HepG2 (cell line): ENCODE results near the gene VGLL1. TPM values are rescaled to one million over a fixed set of nuclear protein-coding genes. Genes with fewer than 3 reads are reported as not detected.

Source experiments
- ATAC-seq: fragments of 200-7000 bp; cut with Tn5 transposase; 3 replicates; pipeline ENCODE4 v1.9.1; 2020; ENCODE audit warnings: mild to moderate bottlenecking, moderate library complexity
- BruUV-seq: library from RNA; stranded (reverse); fragments of 400-500 nt; replicated peaks from 2 replicates; lab custom pipeline; 2021; lab: Mats Ljungman, UMichigan
- CTCF ChIA-PET: fragments of 300-600 bp; formaldehyde crosslinking; extraction: SDS; loops from one replicate; lab custom pipeline; 2021; ENCODE audit warnings: low total read pairs, inconsistent platforms, low intra/inter-chr PET ratio; lab: Yijun Ruan, JAX
- POLR2A ChIA-PET: fragments of 350-600 bp; sonication (Branson Sonifier 250); formaldehyde crosslinking; loops from one replicate; lab custom pipeline; 2020; ENCODE audit warnings: antibody characterized with exemption, inconsistent platforms; lab: Yijun Ruan, JAX
- DNase-seq: peaks from one replicate; pipeline ENCODE4 v3.0.0-alpha.2; 2015; ENCODE audit warnings: low spot score
- FAIRE-seq: peaks from 3 replicates; lab custom pipeline; 2011; peaks lifted over from hg19 to GRCh38; lab: Jason Lieb, UNC
- H2AFZ ChIP-seq: one replicate; pipeline ENCODE4 v1.6.1; 2011; ENCODE audit warnings: low read length, inconsistent platforms
- H3K27ac ChIP-seq: fragments of 300-600 bp; 3 replicates; pipeline ENCODE4 v1.8.0; 2011; ENCODE audit warnings: mixed run types, mild to moderate bottlenecking, mixed read lengths, low read length, inconsistent platforms; ENCODE audit not compliant: insufficient read depth; ENCODE audit errors: extremely low read length
- H3K27me3 ChIP-seq, 2 experiments: fragments of 200-600 bp in 1 of 2; 2 replicates in 1 of 2; 3 replicates in 1 of 2; pipeline versions ENCODE4 v1.6.0 to v1.8.0; 2011; ENCODE audit warnings: low read length in 2 of 2, mild to moderate bottlenecking in 2 of 2, moderate library complexity in 2 of 2, inconsistent platforms in 1 of 2; ENCODE audit not compliant: insufficient read depth in 2 of 2, control insufficient read depth in 1 of 2
- H3K36me3 ChIP-seq, 2 experiments: fragments of 200-600 bp in 1 of 2; replicated peaks in 1 of 2; 2 replicates in 1 of 2; 3 replicates in 1 of 2; pipeline versions ENCODE4 v1.5.1 to v1.8.0; 2011; ENCODE audit warnings: low read length in 2 of 2, inconsistent platforms in 1 of 2; ENCODE audit not compliant: insufficient read depth in 2 of 2, control insufficient read depth in 1 of 2
- H3K4me1 ChIP-seq: 2 replicates; pipeline ENCODE4 v1.5.1; 2012; ENCODE audit warnings: low read length, inconsistent platforms; ENCODE audit not compliant: insufficient read depth
- H3K4me2 ChIP-seq: 2 replicates; pipeline ENCODE4 v1.6.0; 2011; ENCODE audit warnings: low read depth, low read length, inconsistent platforms
- H3K4me3 ChIP-seq, 3 experiments: fragments of 200-600 bp in 1 of 3; sonication (generic), shearing (Covaris generic) in 1 of 3; replicated peaks in 1 of 3; 2 replicates each; pipeline ENCODE4 v1.5.1; 2011 to 2016; ENCODE audit warnings: low read length in 3 of 3, inconsistent platforms in 2 of 3, low read depth in 2 of 3, mild to moderate bottlenecking in 2 of 3, control low read depth in 1 of 3, mixed read lengths in 1 of 3; ENCODE audit not compliant: insufficient read depth in 1 of 3
- H3K79me2 ChIP-seq: one replicate; pipeline ENCODE4 v1.6.1; 2011; ENCODE audit warnings: low read length, inconsistent platforms; ENCODE audit not compliant: insufficient read depth
- H3K9ac ChIP-seq: 2 replicates; pipeline ENCODE4 v1.6.0; 2011; ENCODE audit warnings: mild to moderate bottlenecking, low read depth, low read length, inconsistent platforms; ENCODE audit not compliant: insufficient read depth
- H3K9me3 ChIP-seq: 2 replicates; pipeline ENCODE4 v1.5.1; 2012; ENCODE audit warnings: mild to moderate bottlenecking, low read length
- H4K20me1 ChIP-seq: 2 replicates; pipeline ENCODE4 v1.6.0; 2011; ENCODE audit warnings: inconsistent platforms, mild to moderate bottlenecking, low read length, moderate library complexity; ENCODE audit not compliant: insufficient read depth
- IRX3 ChIP-seq: sonication (generic); formaldehyde crosslinking; IDR thresholded peaks from 2 replicates; pipeline ENCODE4 v1.8.1; 2023; ENCODE audit warnings: mild to moderate bottlenecking, low read depth, missing genetic modification reagents, borderline replicate concordance
- KLF6 ChIP-seq: IDR thresholded peaks from 2 replicates; pipeline ENCODE4 v1.8.0; 2016; ENCODE audit warnings: missing biosample characterization, missing genetic modification reagents
- MTA1 ChIP-seq: sonication (generic); formaldehyde crosslinking; IDR thresholded peaks from 2 replicates; pipeline ENCODE4 v1.4.0; 2020; ENCODE audit warnings: missing genetic modification reagents, mild to moderate bottlenecking, borderline replicate concordance
- NR2C2 ChIP-seq: sonication (generic); formaldehyde crosslinking; IDR thresholded peaks from 2 replicates; pipeline ENCODE4 v1.4.0; 2020; ENCODE audit warnings: missing genetic modification reagents, mild to moderate bottlenecking, moderate library complexity, borderline replicate concordance
- RARG ChIP-seq: sonication (generic); formaldehyde crosslinking; IDR thresholded peaks from 2 replicates; pipeline ENCODE4 v1.4.0; 2020; ENCODE audit warnings: low read depth, mild to moderate bottlenecking, missing genetic modification reagents
- ZNF616 ChIP-seq: sonication (generic); formaldehyde crosslinking; IDR thresholded peaks from 2 replicates; pipeline ENCODE4 v1.5.0; 2020; ENCODE audit warnings: low read depth, mild to moderate bottlenecking, missing genetic modification reagents
- ZNF770 ChIP-seq: sonication (generic); formaldehyde crosslinking; IDR thresholded peaks from 2 replicates; pipeline ENCODE4 v1.5.0; 2020; ENCODE audit warnings: mild to moderate bottlenecking, missing genetic modification reagents
- WGBS: methylation state at CpG from one replicate; pipeline ENCODE4 v1.1.6; 2017; ENCODE audit warnings: low lambda C conversion rate; 5-methylcytosine and 5-hydroxymethylcytosine counted together
- in situ Hi-C: cut with HindIII; loops from 2 replicates; pipeline ENCODE4 v1.10.0; 2017; ENCODE audit warnings: low pct_unique_long_range_greater_than_20kb; ENCODE audit not compliant: extremely low pct_ligation_motif_present
- intact Hi-C: fragments of 100-400 bp; cut with micrococcal nuclease; formaldehyde crosslinking; loops from one replicate; pipeline ENCODE4 v1.10.0; 2022; ENCODE audit not compliant: unreplicated experiment
- polyA plus RNA-seq, 8 experiments: library from polyadenylated mRNA; depleted of rRNA in 3 of 8; stranded (reverse) in 7 of 8; unstranded in 1 of 8; fragments of >200 nt; fragmentation: Illumina TruSeq in 4 of 8; extraction: Trizol in 4 of 8; gene quantifications; 2 replicates each; pipeline versions ENCODE4 v1.2.1 to v1.2.3, GENCODE V29; 2011 to 2016; ENCODE audit warnings: low read depth in 4 of 8, missing spikeins in 1 of 8, mixed read lengths in 1 of 8; ENCODE audit not compliant: insufficient read depth in 1 of 8
- total RNA-seq, 5 experiments: library from RNA; depleted of rRNA; stranded (reverse); fragments of >200 nt; fragmentation: Illumina TruSeq; extraction: Trizol; gene quantifications; 2 replicates each; pipeline ENCODE4 v1.2.3, GENCODE V29; 2016; ENCODE audit warnings: low read depth in 1 of 5
- TF ChIP-seq, protein P1 (sequence below): sonication (generic); formaldehyde crosslinking; IDR thresholded peaks from one replicate; pipeline ENCODE4 v1.5.1; 2020; ENCODE audit warnings: mild to moderate bottlenecking, missing genetic modification reagents; ENCODE audit errors: not compliant biosample characterization
- TF ChIP-seq, protein P2 (sequence below): sonication (generic); formaldehyde crosslinking; conservative IDR thresholded peaks from 2 replicates; pipeline ENCODE4 v1.8.0; 2022; ENCODE audit warnings: missing genetic modification reagents

Gene VGLL1
- total and polyA plus RNA-seq, 2 of the 13 experiments (the other 11 are each of a cell fraction or from before 2014, with no cell fraction given) = not detected

DNA sequence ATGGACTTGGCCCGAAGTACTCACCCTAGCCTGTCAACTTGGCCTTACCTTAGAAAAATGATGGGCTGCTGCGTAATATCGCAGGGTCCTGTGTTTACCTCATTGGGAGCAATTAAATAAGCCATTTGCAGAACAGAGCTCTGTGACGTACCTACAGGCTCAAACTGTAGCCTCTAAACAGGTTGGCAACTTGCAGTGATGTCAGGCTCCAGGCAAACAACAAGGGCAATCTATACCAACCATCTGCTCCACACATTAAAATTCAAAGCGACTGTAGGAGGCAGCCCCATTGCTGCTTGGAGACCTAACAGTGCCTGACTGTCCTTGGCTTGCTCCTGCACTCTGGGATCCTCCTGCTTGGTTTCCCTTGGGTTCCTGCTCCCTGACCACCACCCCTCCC lies 17.2 kb downstream of the VGLL1 start:
- ATAC-seq (no peak), DNase-seq (no peak), FAIRE-seq (no peak)
- no peak overlapping the region for H3K27ac ChIP-seq
- no peaks in the 10 kb centered on the region for H3K27me3 ChIP-seq
- no peak overlapping the region for H2AFZ ChIP-seq
- no peak overlapping the region for H3K4me3 ChIP-seq
- in situ Hi-C loops (no loop called here), intact Hi-C loops (no loop called here)
- H3K36me3 ChIP-seq = no peaks in the 10 kb centered on the region
- no TSS peak for BruUV-seq
- no peaks in the 10 kb centered on the region for H3K79me2 ChIP-seq
- no peak overlapping the region for H3K4me2 ChIP-seq
- no peaks in the 10 kb centered on the region for H4K20me1 ChIP-seq
- H3K4me1 ChIP-seq = no peaks in the 10 kb centered on the region
- no peak overlapping the region for H3K9ac ChIP-seq
- H3K9me3 ChIP-seq = no peaks in the 10 kb centered on the region
- POLR2A ChIA-PET = no interaction called here
- CTCF ChIA-PET = no interaction called here
- 80% methylated on average over 1 of the region's 5 CpGs for WGBS
- TF ChIP-seq KLF6 (CRISPR knock-in tag) = no peak
- no peak for TF ChIP-seq NR2C2 (CRISPR knock-in tag)
- TF ChIP-seq, protein P1, sequence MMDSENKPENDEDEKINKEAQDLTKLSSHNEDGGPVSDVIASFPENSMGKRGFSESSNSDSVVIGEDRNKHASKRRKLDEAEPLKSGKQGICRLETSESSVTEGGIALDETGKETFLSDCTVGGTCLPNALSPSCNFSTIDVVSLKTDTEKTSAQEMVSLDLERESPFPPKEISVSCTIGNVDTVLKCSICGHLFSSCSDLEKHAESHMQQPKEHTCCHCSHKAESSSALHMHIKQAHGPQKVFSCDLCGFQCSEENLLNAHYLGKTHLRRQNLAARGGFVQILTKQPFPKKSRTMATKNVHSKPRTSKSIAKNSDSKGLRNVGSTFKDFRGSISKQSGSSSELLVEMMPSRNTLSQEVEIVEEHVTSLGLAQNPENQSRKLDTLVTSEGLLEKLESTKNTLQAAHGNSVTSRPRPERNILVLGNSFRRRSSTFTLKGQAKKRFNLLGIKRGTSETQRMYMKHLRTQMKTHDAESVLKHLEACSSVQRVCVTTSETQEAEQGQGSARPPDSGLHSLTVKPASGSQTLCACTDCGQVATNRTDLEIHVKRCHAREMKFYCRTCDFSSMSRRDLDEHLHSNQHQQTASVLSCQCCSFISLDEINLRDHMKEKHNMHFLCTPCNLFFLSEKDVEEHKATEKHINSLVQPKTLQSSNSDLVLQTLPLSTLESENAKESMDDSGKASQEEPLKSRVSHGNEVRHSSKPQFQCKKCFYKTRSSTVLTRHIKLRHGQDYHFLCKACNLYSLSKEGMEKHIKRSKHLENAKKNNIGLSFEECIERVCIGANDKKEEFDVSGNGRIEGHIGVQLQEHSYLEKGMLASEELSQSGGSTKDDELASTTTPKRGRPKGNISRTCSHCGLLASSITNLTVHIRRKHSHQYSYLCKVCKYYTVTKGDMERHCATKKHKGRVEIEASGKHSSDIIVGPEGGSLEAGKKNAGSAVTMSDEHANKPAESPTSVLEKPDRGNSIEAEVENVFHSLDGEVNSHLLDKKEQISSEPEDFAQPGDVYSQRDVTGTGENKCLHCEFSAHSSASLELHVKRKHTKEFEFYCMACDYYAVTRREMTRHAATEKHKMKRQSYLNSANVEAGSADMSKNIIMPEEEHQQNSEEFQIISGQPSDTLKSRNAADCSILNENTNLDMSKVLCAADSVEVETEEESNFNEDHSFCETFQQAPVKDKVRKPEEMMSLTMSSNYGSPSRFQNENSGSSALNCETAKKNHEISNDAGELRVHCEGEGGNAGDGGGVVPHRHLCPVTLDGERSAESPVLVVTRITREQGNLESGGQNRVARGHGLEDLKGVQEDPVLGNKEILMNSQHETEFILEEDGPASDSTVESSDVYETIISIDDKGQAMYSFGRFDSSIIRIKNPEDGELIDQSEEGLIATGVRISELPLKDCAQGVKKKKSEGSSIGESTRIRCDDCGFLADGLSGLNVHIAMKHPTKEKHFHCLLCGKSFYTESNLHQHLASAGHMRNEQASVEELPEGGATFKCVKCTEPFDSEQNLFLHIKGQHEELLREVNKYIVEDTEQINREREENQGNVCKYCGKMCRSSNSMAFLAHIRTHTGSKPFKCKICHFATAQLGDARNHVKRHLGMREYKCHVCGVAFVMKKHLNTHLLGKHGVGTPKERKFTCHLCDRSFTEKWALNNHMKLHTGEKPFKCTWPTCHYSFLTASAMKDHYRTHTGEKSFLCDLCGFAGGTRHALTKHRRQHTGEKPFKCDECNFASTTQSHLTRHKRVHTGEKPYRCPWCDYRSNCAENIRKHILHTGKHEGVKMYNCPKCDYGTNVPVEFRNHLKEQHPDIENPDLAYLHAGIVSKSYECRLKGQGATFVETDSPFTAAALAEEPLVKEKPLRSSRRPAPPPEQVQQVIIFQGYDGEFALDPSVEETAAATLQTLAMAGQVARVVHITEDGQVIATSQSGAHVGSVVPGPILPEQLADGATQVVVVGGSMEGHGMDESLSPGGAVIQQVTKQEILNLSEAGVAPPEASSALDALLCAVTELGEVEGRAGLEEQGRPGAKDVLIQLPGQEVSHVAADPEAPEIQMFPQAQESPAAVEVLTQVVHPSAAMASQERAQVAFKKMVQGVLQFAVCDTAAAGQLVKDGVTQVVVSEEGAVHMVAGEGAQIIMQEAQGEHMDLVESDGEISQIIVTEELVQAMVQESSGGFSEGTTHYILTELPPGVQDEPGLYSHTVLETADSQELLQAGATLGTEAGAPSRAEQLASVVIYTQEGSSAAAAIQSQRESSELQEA = no peak
- TF ChIP-seq, protein P2, sequence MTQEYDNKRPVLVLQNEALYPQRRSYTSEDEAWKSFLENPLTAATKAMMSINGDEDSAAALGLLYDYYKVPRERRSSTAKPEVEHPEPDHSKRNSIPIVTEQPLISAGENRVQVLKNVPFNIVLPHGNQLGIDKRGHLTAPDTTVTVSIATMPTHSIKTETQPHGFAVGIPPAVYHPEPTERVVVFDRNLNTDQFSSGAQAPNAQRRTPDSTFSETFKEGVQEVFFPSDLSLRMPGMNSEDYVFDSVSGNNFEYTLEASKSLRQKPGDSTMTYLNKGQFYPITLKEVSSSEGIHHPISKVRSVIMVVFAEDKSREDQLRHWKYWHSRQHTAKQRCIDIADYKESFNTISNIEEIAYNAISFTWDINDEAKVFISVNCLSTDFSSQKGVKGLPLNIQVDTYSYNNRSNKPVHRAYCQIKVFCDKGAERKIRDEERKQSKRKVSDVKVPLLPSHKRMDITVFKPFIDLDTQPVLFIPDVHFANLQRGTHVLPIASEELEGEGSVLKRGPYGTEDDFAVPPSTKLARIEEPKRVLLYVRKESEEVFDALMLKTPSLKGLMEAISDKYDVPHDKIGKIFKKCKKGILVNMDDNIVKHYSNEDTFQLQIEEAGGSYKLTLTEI (CRISPR knock-in tag) = no peak
- no peak for TF ChIP-seq ZNF770 (CRISPR knock-in tag)
- no peak for TF ChIP-seq ZNF616 (CRISPR knock-in tag)
- TF ChIP-seq MTA1 (CRISPR knock-in tag) = no peak
- TF ChIP-seq RARG (CRISPR knock-in tag) = no peak
- no peak for TF ChIP-seq IRX3
